Activated T-helper 9 cell treated with anti-CD3 and anti-CD28 coated beads, Interleukin-2, amount 50 U/mL, for 16 hours (primary cell): ENCODE measurements around the gene ITGA11.

Source experiments
- DNase-seq: peaks from one replicate; pipeline ENCODE4 v3.0.0-alpha.2; 2020; ENCODE audit warnings: low read depth

ITGA11 gene

GRCh38 chr15:68389936-68390817 lies 41.8 kb downstream of the ITGA11 start:
- DNase-seq, result no peak

- no peak for DNase-seq
Measured at GRCh38 chr15:68389041-68389930, 42.7 kb downstream of the ITGA11 start.

DNA sequence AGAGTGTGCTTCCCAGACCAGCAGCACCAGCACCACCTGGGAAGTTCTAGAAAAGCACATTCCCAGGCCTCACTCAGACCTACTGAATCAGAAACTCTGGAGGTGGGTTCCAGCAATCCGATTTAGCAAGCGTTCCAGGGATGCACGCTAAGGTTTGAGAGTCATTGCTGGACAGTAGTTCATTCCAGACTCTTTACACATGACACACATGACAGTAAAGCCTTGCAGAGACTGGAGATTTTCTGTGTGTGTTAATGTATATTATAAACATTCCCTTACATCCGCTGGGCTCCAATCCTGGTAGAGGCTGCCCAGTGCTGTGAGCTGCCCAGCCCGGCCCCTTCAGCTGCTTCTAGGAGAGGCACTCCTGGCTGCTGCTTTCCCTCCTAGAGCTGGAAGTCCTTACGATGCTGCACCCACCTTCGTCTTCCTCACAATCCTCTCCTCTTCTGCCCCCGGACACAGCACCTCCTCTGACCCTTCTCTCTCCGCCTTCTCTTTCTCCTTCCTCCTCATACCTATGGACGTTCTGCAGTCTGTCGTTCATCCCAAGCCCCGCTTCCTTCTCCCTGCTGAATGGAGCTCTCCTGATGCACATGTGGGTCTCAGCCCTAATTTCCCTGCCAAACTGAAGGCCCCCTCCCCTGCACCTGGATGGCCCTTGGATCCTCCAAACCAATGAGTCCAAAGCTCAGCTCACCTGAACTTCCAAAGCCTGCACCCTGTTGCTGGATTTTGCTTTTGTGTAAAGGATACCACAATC lies 44.4 kb downstream of the ITGA11 start:
- no peak for DNase-seq

DNA sequence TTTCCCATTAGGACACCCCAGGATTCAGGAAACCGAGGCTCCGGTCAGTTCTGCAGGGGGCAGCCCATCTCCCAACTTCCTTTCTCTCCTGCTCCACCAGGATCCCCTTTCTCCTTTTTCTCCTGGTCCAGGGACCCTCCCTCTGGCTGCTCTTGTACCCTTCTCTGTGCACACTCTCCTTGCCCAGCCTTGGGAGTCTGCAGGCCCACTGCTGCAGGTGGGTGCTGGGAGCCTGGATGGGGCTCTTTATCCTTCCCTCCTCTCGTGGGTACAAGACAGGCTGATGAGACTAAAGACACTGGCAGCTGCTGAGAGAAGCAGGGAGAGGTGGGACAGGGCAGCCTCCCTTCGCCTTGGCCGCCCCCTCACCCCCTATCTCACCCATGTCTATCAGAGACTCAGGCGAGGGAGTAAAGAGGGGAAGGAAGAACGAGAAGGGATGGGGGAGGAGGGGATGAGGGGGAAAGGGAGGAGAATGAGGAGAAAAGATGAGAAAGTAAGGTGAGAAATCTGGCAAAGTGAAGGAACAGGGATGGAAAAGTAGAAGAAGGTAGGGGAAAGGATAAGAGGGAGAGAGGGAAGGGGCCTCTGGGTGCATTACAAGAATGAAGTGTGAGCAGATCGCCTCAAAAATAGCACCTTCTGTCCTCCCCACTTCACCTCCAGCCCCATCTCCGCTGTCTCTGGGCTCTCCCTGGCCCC lies 45.2 kb downstream of the ITGA11 start:
- no peak for DNase-seq

GRCh38 chr15:68385671-68386586 lies 46.0 kb downstream of the ITGA11 start:
- no peak for DNase-seq

GRCh38 chr15:68385240-68385561 lies 46.8 kb downstream of the ITGA11 start:
- DNase-seq, result no peak

GRCh38 chr15:68384451-68385239 lies 47.3 kb downstream of the ITGA11 start:
- DNase-seq, result no peak

DNA sequence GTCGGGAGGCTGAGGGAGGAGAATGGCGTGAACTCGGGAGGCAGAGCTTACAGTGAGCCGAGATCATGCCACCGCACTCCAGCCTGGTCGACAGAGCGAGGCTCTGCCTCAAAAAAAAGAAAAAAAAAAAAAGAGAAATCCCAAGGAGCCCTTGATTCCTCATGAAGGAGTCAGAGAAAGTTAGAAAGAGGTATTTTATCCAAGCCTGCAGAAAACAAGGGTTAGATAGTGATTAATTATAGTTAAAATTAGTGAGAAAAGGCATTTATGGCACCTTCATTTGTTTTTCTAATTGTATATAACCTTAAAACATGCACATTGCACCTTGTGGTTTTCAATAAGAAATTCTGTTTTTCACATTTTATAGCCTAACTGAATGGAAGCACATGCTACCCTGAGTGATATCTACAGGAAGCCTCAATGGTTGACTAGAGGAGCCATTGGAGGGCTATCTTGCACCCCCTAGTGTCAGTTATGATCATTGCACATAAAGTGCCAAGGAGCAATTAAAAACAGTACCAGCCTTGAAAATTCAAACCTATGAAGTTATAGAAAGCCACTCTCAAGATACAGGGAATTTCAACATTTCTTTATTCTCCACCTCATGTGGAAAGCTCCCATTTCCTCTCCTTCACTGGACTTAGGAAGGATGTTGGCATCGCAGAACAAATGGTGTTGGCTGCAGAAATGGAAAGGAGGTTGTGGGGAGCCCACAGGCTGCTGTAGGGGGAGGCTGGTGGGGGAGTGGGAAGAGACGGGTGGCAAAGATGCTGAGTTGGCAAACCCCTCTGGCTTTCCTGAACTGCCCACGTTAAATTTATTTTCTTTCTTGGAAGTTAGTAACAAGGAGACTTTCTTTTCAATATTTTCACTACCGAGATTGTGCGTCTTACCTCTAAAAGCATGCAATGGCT lies 48.5 kb downstream of the ITGA11 start:
- no peak for DNase-seq

- no peak for DNase-seq
Measured at GRCh38 chr15:68382286-68383007, 49.5 kb downstream of the ITGA11 start.

DNA sequence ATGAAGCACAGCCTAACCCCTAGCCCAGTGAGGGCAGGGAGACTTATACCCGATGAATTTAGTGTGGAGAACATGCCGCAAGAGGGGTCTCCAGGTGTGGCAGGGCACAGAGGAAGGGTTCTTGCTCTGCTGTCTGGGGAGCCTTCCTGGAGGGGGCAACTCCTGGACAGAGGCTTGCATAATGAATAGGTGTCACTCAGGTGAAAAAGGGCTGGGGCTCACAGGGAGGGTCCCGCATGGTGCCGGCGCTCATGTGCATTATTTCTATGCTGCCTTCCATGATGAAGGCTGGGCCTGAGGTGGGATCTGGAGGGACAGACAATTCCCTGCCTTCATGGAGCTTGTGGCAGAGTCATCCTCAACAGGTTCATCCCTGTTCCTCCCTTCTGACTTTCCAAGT lies 51.5 kb downstream of the ITGA11 start:
- no peak for DNase-seq

GRCh38 chr15:68379759-68380290 lies 52.1 kb downstream of the ITGA11 start:
- DNase-seq, result no peak

DNA sequence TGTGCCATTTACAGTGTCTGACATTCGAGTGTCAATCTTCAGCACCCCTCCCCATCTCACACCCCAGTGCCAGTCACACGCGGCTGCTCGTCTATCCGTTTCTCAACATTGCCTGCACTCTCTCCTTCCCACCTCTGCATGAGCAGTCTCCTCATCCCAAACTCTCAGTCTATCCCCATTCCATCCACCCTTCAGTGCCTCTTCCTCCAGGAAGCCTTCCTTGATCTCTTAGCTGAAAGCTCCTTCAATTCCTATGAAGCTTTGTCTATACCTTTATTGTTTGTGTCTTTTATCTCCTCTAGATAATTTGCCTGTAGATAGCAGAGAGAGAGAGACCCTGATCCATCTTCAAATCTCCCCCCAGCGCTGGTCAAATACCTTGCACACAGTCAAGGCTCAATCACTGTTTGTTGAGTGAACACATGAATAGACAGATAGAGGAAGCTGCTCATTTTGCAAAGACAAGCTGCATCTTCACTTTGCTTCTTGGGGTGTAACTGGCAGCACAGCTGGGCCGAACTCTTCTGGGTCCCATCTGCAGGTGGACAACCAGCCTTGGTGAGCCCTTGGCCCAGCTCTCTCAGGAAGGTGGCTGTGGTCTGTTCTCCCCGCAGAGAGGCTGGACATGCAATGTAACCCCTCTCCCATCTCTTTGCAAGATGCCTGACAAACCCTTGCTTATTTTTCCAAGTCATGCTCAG lies 52.8 kb downstream of the ITGA11 start:
- no peak for DNase-seq

DNA sequence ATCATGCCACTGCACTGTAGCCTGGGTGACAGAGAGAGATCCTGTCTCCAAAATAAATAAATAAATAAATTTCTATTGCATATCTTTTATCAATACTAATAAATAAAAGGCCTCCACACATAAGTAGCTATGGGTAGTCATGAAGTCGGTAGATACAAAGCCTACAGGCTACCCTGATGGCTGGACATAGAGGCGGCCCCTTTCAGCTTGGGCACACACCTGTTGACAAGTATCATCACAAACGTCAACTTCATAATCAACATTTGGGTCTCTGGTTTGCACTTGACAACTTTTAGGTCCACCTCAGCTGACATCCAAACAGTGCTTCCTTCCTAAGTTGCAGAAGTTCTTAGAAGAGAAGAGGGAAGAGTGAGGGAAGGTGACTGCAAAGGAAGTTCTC lies 53.4 kb downstream of the ITGA11 start:
- DNase-seq, result no peak

DNA sequence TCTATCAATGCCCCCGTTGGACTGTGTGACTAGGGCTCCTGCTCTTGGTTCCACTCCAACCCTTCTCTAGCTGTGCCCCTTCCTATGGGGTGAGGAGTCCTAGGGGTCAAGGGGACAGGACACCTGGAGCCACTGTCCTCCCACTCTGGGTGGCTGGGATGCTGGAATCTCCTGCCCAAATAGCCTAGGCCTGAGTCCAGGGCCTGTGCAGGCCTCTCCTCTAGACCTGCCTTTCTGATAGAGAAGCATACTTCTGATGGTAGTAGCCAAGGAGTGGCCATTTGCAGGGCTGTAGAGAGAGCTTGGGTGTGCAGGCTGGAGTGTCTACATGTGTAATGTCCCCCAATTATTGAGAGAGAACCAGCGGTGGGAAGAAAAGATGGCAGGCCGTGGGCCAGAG lies 54.2 kb downstream of the ITGA11 start:
- DNase-seq, result no peak

DNA sequence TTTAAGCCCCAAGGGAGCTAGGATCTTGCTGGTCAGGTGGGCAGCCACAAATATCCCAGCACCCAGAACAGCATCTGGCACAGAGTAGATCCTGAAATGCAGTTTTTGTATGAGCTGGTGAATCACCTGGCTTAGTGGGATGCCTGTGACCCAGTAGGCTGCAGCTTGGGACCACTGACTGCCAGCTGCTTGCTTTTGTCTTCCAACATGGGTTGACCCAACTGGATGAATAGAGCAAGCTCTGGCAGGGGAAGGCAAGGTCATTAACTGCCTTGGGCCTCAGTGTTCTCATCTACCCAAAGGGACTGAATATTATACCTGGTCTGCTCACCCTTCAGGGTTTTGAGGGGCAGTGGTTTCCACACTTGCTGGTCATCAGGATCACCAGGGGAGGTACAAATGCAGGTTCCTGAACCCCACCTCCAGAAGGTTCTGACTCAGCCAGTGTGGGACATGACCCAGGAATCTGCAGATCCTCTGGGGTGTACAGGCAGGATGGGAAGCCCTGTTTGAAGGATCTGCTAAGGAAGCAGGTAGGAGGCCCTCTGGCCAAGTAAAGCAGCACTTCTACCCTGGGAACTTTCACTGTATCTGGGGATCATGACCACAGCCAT lies 55.4 kb downstream of the ITGA11 start:
- no peak for DNase-seq

DNA sequence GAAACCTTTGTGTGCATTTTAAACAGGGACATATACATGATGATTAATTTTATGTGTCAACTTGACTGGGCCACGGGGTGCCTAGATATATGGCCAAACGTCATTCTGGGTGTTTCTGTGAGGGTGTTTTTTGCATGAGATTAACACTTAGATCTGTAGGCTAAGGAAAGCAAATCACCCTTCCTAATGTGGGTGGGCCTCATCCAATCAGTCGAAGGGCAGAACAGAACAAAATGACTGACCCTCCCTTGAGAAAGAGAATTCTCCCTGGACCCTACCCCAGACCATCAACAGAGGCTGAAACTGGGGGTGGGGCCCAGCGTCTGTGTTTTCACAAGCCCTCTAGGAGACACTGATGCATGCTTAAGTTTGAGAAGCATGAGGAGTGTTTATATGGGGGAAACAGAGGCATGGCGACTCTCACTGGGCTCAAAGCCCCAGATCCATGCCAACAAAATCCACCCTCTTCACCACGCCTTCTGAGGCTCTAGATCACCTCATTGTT lies 56.2 kb downstream of the ITGA11 start:
- DNase-seq, result no peak
